Measurements from ENCODE around the gene USP6NL.

The USP6NL gene

DNA sequence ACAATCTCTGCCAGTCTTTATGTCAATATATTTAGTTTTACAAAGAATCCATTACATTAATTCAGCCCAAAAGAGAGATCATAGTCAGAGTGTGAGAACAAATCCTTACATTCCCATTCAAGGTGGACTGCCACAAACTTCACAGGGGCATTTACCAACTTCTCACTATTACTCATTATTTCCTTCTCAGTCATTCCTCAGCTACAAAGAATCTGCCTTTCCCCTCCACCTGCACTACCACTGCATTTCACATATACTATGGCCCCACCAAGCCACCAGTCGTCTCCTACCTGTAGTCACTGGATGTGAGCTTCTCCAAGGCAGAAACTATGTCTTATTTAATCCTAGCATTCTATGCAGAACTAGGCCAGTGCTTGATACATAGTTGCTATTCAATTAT, 94.3 kb downstream of the USP6NL start:
- H3K4me3 ChIP-seq (replicated peaks; ENCODE audit: insufficient read depth, low read length), result no peak overlapping the region
- no peak for TF ChIP-seq SPI1 (IDR thresholded peaks at IDR 0.05; ENCODE audit: borderline replicate concordance, low read depth)
- no peak for TF ChIP-seq GABPA (IDR thresholded peaks at IDR 0.05; ENCODE audit: low read depth)
- TF ChIP-seq, protein P1, sequence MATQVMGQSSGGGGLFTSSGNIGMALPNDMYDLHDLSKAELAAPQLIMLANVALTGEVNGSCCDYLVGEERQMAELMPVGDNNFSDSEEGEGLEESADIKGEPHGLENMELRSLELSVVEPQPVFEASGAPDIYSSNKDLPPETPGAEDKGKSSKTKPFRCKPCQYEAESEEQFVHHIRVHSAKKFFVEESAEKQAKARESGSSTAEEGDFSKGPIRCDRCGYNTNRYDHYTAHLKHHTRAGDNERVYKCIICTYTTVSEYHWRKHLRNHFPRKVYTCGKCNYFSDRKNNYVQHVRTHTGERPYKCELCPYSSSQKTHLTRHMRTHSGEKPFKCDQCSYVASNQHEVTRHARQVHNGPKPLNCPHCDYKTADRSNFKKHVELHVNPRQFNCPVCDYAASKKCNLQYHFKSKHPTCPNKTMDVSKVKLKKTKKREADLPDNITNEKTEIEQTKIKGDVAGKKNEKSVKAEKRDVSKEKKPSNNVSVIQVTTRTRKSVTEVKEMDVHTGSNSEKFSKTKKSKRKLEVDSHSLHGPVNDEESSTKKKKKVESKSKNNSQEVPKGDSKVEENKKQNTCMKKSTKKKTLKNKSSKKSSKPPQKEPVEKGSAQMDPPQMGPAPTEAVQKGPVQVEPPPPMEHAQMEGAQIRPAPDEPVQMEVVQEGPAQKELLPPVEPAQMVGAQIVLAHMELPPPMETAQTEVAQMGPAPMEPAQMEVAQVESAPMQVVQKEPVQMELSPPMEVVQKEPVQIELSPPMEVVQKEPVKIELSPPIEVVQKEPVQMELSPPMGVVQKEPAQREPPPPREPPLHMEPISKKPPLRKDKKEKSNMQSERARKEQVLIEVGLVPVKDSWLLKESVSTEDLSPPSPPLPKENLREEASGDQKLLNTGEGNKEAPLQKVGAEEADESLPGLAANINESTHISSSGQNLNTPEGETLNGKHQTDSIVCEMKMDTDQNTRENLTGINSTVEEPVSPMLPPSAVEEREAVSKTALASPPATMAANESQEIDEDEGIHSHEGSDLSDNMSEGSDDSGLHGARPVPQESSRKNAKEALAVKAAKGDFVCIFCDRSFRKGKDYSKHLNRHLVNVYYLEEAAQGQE (IDR thresholded peaks at IDR 0.05; ENCODE audit: insufficient replicate concordance, low read depth), result no peak
- TF ChIP-seq, protein P2, sequence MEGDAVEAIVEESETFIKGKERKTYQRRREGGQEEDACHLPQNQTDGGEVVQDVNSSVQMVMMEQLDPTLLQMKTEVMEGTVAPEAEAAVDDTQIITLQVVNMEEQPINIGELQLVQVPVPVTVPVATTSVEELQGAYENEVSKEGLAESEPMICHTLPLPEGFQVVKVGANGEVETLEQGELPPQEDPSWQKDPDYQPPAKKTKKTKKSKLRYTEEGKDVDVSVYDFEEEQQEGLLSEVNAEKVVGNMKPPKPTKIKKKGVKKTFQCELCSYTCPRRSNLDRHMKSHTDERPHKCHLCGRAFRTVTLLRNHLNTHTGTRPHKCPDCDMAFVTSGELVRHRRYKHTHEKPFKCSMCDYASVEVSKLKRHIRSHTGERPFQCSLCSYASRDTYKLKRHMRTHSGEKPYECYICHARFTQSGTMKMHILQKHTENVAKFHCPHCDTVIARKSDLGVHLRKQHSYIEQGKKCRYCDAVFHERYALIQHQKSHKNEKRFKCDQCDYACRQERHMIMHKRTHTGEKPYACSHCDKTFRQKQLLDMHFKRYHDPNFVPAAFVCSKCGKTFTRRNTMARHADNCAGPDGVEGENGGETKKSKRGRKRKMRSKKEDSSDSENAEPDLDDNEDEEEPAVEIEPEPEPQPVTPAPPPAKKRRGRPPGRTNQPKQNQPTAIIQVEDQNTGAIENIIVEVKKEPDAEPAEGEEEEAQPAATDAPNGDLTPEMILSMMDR (IDR thresholded peaks at IDR 0.05; ENCODE audit: insufficient read depth, low read length), result no peak
- TF ChIP-seq POLR2AphosphoS5 (IDR thresholded peaks at IDR 0.05; ENCODE audit: low read depth), result no peak
- no peaks in the 10 kb centered on the region for H3K27me3 ChIP-seq (ENCODE audit: insufficient read depth, poor library complexity, severe bottlenecking)
- no peak overlapping the region for H3K27ac ChIP-seq (replicated peaks)
- no peak for DNase-seq (ENCODE audit: low read depth in 1 of 2, low spot score in 1 of 2)

DNA sequence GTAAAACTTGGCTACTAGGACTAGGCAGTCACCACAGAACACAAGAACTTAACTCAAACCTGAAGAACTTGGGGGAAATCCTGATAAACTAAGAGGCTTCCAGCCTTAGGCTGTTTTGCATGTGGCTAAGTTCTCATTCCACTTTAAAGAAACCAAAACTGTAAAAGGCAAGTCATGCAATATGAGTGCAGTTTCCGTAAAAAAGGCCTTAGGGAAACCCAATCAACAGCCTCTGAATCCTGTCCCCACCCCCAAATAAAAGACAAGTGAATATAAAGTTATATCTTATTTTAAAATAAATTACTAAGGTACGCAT, 95.1 kb downstream of the USP6NL start:
- TF ChIP-seq, protein P2 (IDR thresholded peaks at IDR 0.05; ENCODE audit: insufficient read depth, low read length), result no peak
- no peak for TF ChIP-seq SPI1 (IDR thresholded peaks at IDR 0.05; ENCODE audit: borderline replicate concordance, low read depth)
- TF ChIP-seq POLR2AphosphoS5 (IDR thresholded peaks at IDR 0.05; ENCODE audit: low read depth), result no peak
- TF ChIP-seq GABPA (IDR thresholded peaks at IDR 0.05; ENCODE audit: low read depth), result no peak
- TF ChIP-seq, protein P1 (IDR thresholded peaks at IDR 0.05; ENCODE audit: insufficient replicate concordance, low read depth), result no peak
- H3K4me3 ChIP-seq (replicated peaks; ENCODE audit: insufficient read depth, low read length), result no peak overlapping the region
- H3K27ac ChIP-seq (replicated peaks), result no peak overlapping the region
- H3K27me3 ChIP-seq (ENCODE audit: insufficient read depth, poor library complexity, severe bottlenecking), result no peaks in the 10 kb centered on the region
- DNase-seq (ENCODE audit: low read depth in 1 of 2, low spot score in 1 of 2), result no peak

DNA sequence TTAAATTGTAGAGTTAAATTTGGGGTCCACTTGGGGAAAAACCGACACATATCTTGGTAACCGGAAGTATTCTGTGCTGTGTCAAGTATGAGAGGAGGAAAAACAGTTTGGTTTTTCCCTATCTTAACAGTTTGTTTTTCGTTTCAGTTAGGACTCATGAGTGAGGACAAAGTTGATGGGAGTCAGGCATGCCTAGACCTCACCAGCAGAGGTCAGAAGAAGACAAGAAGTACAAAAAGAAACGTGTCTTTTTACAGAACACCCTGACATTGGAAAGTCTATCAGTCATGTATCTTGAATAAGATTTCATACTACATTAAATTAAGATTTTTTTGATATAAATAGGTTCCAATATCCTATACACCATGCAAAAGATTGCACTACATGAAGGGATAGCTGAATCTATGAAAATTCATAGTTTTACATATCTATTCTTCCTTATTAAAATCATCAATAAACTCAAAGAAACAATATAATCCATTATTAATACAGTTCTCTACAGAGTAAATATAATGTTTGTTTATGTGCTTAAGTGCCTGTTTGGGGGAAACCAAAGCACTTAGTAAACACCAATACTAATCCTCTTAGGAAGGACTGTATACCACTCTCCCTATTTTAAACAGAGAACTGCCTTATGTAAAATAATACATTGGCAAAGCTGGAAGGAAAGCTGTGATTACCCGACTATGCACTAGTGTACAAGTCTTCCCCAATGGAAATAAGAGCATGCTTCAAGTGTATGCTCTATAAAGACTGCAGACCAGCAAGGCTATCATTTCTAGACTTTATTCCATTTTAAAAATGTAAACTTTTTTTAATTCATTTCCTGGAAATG, 95.6 kb downstream of the USP6NL start:
- H3K4me3 ChIP-seq (replicated peaks; ENCODE audit: insufficient read depth, low read length), result no peak overlapping the region
- TF ChIP-seq, protein P2 (IDR thresholded peaks at IDR 0.05; ENCODE audit: insufficient read depth, low read length), result peak; percentile 24
- TF ChIP-seq, protein P1 (IDR thresholded peaks at IDR 0.05; ENCODE audit: insufficient replicate concordance, low read depth), result no peak
- peak in 1 of 2 experiments; percentile 24 for DNase-seq (ENCODE audit: low read depth in 1 of 2, low spot score in 1 of 2)
- no peak overlapping the region for H3K27ac ChIP-seq (replicated peaks)
- H3K27me3 ChIP-seq (ENCODE audit: insufficient read depth, poor library complexity, severe bottlenecking), result no peaks in the 10 kb centered on the region

Data from HL-60 (cell line).